ENCODE results near the gene LRRC53.

DNA sequence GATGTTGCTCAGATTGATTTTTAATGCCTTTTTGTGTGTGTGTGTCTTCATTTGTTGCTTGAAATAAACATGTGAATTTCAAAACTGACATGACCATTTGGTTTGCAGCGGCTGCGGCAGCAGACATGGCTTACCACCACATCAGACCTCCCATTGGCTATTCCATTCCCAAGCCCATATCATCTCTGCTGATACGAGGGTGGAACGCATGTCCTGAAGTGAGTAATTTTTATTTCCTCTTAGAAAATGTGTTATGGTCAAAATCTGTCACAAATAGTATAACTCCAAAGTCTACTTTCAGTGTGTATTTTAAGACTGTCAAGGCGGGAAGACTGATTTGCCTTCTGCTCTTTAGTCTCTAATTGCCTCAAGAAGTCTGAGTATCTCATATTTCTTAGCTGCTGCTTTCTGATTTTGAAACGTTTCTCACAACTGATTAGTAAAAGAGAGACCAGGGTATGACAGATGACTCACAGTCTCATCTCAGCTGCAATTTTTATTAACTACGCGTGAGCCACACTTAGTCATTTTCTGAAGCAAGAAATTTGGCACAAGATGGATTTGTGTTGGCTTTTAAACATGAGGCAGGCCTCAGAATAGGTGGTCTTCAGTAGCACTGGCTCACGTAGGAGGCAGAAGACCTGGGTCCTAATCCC is 49.0 kb downstream of the LRRC53 start:
- no peak for TF ChIP-seq CTCF (IDR thresholded peaks at IDR 0.05)
- no peak for TF ChIP-seq POLR2A (IDR thresholded peaks at IDR 0.05)
- no peak for TF ChIP-seq POLR2AphosphoS5 (IDR thresholded peaks at IDR 0.05; ENCODE audit: insufficient read depth in 1 of 2, low read depth in 1 of 2)
